ENCODE data around the gene ANKRD13B. TPM values are rescaled to one million over a fixed set of nuclear protein-coding genes. Genes with fewer than 3 reads are reported as not detected.

The ANKRD13B gene
- total RNA-seq, 4 donors from 2014 or later = 4.2 to 14.9 (median 8.3) TPM

GRCh38 chr17:29579866-29580771, 12.8 kb upstream of the ANKRD13B start:
- TF ChIP-seq POLR2A (IDR thresholded peaks at IDR 0.05) (no peak), CTCF (IDR thresholded peaks at IDR 0.05) (peak; percentile 81 to 96 (median 92))
- Histone ChIP-seq H3K36me3 (peaks cover 0 to 58% (median 0%) of the 10 kb centered on the region in 3 donors), H3K4me3 (no peak overlapping the region), H3K27ac (no peak overlapping the region), H3K9me3 (no peaks in the 10 kb centered on the region), H3K4me1 (peaks cover 0 to 6% (median 2%) of the 10 kb centered on the region in 4 donors), H3K27me3 (no peaks in the 10 kb centered on the region)
- peak; percentile 90 to 95 (median 91) for DNase-seq

GRCh38 chr17:29581583-29582253, 11.2 kb upstream of the ANKRD13B start:
- Histone ChIP-seq H3K4me1 (peaks cover 0 to 4% (median 0%) of the 10 kb centered on the region in 4 donors), H3K9me3 (no peaks in the 10 kb centered on the region), H3K27ac (no peak overlapping the region), H3K36me3 (peaks cover 0 to 43% (median 0%) of the 10 kb centered on the region in 3 donors), H3K4me3 (no peak overlapping the region), H3K27me3 (no peaks in the 10 kb centered on the region)
- peak in 1 of 3 donors; percentile 45 for DNase-seq
- TF ChIP-seq POLR2A (IDR thresholded peaks at IDR 0.05) (no peak), CTCF (IDR thresholded peaks at IDR 0.05) (no peak)

GRCh38 chr17:29582254-29582765, 10.6 kb upstream of the ANKRD13B start:
- Histone ChIP-seq H3K4me3 (no peak overlapping the region), H3K9me3 (no peaks in the 10 kb centered on the region), H3K4me1 (peaks cover 0 to 5% (median 3%) of the 10 kb centered on the region in 4 donors), H3K27me3 (no peaks in the 10 kb centered on the region), H3K36me3 (peaks cover 0 to 37% (median 0%) of the 10 kb centered on the region in 3 donors), H3K27ac (no peak overlapping the region)
- TF ChIP-seq CTCF (IDR thresholded peaks at IDR 0.05) (no peak), POLR2A (IDR thresholded peaks at IDR 0.05) (no peak)
- DNase-seq = no peak

- no peak for TF ChIP-seq CTCF (IDR thresholded peaks at IDR 0.05)
- TF ChIP-seq POLR2A (IDR thresholded peaks at IDR 0.05) = no peak
- H3K4me1 ChIP-seq = peaks cover 0 to 9% (median 8%) of the 10 kb centered on the region in 4 donors
- no peaks in the 10 kb centered on the region for H3K27me3 ChIP-seq
- H3K36me3 ChIP-seq = peaks cover 0 to 33% (median 0%) of the 10 kb centered on the region in 3 donors
- DNase-seq = peak in 1 of 3 donors; percentile 37
- no peak overlapping the region for H3K4me3 ChIP-seq
- H3K27ac ChIP-seq = no peak overlapping the region
- no peaks in the 10 kb centered on the region for H3K9me3 ChIP-seq
Observed at GRCh38 chr17:29582772-29583171, 10.2 kb upstream of the ANKRD13B start.

- no peak overlapping the region for H3K4me3 ChIP-seq
- H3K36me3 ChIP-seq = peaks cover 0 to 25% (median 0%) of the 10 kb centered on the region in 3 donors
- H3K9me3 ChIP-seq = no peaks in the 10 kb centered on the region
- no peak for DNase-seq
- peaks cover 0 to 18% (median 14%) of the 10 kb centered on the region in 4 donors for H3K4me1 ChIP-seq
- TF ChIP-seq CTCF (IDR thresholded peaks at IDR 0.05) = no peak
- TF ChIP-seq POLR2A (IDR thresholded peaks at IDR 0.05) = no peak
- H3K27ac ChIP-seq = no peak overlapping the region
- no peaks in the 10 kb centered on the region for H3K27me3 ChIP-seq
Observed at GRCh38 chr17:29583324-29584248, 9.3 kb upstream of the ANKRD13B start.

Data from Peyer's patch (tissue), 4 donors.